Stimulated activated CD8-positive, alpha-beta memory T cell treated with anti-CD3 and anti-CD28 coated beads, Interleukin-12 subunit alpha, Interleukin-12 subunit beta, amount 100 ng/mL, for 4 hours (primary cell): ENCODE data around the gene LRRC55.
"Not testable (repeated sequence)": the region's sequence is repeated elsewhere in the genome, so short reads cannot be mapped to it uniquely, and the experiment has no call there.

Experiments used
- DNase-seq: peaks from one replicate; pipeline ENCODE4 v3.0.0-alpha.2; 2020; ENCODE audit warnings: low read depth

LRRC55 gene

GRCh38 chr11:57161351-57161750 lies 20.4 kb upstream of the LRRC55 start:
- no peak for DNase-seq

- DNase-seq = no peak
Observed at GRCh38 chr11:57162179-57162898, 19.4 kb upstream of the LRRC55 start.

DNA sequence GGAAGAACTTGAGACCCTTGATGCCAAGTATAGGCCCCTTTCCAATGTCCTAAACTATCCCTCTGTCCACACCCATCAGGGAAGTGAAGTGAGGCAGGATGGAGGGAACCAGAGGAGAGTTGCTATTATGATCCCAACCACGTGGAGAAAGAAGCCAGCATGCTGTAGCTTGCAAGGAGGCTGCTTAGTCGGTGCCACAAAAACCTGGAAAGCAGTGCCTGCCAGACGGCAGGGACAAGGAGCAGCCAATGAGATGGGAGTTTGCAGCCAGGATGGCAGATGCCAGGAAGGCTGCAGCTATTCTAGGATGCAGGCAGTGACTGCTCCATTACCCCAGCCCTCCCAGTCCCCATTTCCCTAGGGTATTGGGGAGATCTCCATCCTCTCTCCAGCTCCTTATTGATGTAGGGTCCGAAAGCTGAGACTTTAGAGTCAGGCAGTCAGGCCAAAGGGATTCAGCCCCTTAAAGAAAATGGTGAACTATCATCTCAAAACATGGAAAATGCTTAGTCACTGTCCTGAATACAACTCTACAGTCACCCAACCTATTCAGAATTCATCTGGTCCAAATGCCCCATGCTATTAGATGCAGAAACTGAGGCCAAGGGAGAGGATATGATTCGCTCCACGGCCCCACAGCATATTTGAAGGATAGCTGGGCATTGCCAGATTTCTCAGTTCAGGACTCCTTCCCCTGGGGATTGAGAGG lies 18.4 kb upstream of the LRRC55 start:
- no peak for DNase-seq

- DNase-seq = no peak
Observed at GRCh38 chr11:57164317-57164716, 17.4 kb upstream of the LRRC55 start.

GRCh38 chr11:57167125-57167846 lies 14.5 kb upstream of the LRRC55 start:
- no peak for DNase-seq

DNA sequence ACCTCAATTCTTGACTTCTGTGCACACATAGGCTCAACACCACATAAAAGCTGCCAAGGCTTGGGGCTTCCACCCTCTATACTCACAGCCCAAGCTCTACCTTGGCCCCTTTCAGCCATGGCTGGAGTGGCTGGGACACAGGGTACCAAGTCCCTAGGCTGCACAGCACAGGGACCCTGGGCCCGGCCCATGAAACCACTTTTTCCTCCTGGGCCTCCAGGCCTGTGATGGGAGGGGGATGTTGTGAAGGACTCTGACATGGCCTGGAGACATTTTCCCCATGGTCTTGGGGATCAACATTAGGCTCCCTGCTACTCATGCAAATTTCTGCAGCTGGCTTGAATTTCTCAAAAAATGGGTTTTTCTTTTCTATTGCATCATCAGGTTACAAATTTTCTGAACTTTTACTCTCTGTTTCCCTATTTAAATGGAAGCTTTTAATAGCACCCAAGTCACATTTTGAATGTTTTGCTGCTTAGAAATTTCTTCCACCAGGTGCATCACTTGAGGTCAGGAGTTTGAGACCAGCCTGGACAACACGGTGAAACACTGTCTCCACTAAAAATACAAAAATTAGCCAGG lies 11.9 kb upstream of the LRRC55 start:
- not testable (repeated sequence) for DNase-seq

DNA sequence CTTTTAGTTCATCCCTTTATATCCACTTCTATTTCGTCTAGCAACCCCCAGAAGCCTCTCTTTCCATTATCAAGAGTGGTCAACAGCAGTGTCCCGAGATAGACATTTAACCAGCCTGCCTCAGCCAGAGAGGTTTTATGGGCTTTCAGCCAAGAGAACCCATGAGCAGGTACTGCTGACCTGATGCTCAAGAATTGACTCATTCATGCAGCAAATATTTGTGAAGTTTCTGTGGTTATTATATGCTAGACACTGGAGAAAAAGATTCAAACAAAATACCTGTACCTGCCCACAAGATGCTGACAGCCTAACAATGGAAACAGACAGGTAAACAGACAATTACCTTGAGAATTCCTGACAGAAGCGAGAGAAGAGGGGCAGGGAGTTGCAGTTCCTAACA lies 9.7 kb upstream of the LRRC55 start:
- no peak for DNase-seq

DNA sequence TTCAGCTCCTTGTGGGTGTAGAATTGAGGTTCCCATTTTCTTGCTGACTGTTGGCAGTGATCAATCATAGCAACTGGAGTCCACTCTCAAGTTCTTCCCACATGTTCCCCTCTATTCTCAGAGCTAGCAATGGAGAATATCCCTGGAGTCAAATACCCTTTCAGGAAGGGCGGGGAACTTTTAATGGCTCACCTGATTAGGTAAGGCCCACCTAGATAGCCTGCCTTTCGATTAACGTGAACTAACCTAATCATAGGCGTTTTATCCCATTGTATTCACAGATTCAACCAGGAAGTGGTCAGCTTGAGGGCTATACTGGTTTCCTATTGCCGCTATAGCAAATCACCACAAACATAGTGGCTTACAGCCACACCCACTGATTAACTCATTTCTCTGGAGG lies 7.1 kb upstream of the LRRC55 start:
- no peak for DNase-seq

DNA sequence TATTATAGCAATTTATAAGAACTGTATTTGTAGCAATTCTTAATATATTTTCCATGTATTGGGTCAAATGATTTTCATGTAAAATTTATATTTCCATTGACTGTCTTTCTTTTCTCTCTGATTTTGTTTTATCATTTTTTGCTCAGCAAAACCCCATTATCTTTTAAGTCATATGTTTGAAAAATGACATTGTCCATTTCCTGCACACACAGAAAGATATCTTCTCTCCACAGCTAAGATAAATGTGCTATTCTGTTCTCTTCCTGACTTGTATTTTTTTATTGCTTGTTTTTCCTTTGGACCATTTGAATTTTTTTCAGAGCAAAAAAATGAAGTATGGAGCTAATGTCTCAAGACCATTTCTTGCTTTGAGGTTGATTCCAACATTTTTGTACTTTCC lies 6.3 kb upstream of the LRRC55 start:
- no peak for DNase-seq

DNA sequence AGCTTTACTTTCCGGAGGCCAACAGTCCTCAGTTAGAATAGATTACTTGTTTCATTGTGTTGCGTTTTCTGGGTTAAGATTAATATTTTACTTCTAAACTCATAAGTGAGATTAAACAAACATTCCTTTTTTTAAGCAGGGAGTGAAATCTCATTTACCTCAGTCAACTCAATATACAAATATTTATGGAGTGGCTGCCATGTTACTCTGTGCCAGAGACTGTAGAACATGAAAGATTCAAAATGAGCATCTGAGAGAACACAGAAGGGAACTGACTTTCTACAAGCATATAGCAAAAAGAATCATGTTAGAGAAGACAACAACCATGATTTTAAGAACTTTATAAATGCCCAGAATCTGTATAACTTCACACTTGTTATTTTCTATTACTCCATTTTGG lies 3.4 kb upstream of the LRRC55 start:
- DNase-seq = no peak

GRCh38 chr11:57179681-57180080 lies 2.1 kb upstream of the LRRC55 start:
- no peak for DNase-seq

GRCh38 chr11:57180081-57180561 lies 1.6 kb upstream of the LRRC55 start:
- no peak for DNase-seq

GRCh38 chr11:57180964-57181363 lies 789 bp upstream of the LRRC55 start:
- DNase-seq = no peak

- DNase-seq = no peak
Observed at GRCh38 chr11:57182896-57183295, 1.1 kb downstream of the LRRC55 start.

DNA sequence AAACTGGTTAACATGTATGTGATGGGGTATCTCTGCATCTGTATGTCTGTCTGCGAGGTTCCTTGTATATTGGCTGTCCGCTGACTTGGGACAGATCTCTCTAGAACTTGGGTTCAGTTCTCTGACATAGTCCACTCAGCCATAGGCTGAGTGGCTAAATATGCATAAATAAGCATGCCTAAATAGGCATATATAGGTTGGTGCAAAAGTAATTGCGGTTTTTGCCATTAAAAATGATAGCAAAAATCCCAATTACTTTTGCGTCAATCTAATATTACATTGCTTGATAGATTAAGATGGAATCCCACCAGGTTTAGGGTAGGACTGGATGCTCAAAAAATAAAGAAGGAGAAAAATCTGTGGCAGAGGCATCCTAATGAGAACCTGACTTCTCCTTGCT lies 8.8 kb downstream of the LRRC55 start:
- DNase-seq = no peak

DNA sequence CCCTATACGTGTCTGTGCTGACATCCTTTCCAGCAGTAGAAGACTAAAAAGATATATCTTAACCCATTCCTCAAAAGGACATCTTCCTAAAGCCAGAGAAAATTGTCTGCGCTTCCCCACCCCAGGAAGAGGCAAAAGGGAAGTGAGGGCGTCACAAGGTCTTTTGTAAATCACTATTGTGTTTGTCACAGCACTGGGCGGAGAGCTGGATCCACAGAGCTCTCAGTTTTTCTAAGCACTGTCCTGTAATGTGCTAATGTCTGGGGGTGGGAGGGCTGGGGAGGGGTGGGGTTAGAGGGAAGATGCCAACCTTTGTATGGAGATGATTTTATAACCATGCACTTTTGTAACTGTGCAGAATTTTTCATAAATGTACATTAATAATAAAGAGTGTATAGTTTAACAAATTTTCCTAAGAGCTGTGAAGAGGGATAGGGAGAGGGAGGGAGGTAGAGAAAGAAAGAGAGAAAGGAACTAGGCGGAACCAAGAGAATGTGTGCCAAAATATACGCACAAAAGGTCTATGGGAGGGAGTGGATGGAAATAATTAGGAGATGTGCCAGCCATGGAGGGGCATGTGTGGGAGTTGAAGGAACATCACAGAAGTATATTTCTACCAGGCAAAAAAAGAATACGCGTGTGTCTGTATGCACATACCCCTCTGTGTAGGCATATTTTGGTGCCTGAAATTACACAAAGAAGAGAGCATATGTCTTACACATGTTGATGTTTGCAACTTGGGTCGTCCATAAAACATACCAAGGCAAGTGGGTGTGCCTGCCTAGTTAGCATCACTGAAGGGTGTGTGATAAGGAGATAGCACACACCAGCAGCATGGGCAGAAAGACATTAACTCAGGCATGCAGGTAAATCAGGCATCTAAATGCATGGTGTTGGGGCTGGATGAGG lies 9.8 kb downstream of the LRRC55 start:
- DNase-seq = no peak

DNA sequence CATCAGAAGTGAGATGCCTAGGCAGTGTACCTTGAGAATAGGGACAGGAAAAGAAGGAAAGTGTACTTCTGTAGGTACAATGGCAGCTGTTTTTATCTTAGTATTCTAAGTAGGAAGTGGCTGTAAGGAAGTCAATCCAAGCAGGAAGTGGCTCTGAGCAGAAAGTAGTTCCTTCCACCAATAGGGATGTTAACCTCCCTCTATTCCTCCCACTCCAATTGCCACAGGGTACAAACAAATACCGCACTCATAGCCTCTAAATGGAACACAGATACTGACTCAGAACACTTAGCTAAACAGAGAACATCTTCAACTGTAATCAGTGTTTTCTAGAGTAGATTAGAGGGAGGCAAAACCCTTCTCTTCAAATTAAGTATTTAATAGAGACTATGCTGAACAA lies 10.6 kb downstream of the LRRC55 start:
- DNase-seq = no peak

DNA sequence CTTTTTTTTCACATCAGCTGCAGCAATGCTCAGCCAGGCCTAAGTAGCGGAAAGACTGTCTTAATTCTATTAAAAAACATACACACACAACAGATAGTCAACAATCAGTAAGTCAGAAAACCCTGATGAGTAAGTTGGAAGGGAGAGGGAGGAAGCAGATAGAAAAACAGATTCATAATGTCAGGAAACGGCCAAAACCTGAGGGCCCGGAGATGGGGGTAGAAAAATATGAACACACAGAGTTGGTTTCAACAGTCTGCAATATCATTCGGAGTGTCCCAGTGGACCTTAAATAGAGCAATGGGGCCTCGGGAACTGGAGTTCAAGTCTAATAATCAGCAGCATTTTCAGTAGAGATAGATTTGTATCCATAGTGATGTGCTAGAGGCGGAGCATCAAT lies 14.8 kb downstream of the LRRC55 start:
- DNase-seq = no peak

GRCh38 chr11:57197762-57198161 lies 16.0 kb downstream of the LRRC55 start:
- no peak for DNase-seq

DNA sequence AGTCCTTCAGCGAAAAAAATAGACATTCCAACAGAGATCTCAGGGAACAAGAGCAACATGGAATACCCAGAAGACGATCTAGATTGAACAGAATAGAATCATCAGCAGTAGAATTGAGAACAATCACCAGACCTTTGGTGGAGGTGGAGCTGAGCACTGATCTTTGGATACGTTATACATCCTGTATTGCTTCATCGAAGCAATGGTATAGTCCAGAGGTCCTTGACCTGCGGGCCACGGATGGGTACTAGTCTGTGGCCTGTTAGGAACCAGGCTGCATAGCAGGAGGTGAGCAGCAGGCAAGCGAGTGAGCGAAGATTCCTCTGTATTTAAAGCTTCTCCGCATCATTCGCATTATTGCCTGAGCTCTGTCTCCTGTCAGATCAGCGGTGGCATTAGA lies 17.6 kb downstream of the LRRC55 start:
- DNase-seq = no peak

DNA sequence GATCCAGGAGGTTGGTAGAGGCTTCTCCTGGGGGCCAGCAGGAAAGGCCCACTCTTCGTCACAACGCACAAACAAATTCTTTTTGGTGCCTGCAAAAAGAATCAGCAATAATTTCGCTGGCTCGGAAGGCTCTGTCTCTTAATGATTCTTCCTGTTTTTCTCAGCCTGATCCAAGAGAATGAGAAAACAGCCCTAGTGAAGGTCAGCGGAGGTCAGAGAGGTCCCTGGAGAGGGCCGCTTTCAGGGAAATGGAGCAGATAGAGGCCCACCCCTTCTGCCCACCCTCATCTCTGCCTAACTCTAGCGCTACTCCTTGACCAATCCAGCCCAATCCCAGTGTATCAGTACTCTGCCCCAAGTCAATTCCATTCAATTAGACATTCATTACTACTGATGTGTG lies 19.2 kb downstream of the LRRC55 start:
- no peak for DNase-seq

DNA sequence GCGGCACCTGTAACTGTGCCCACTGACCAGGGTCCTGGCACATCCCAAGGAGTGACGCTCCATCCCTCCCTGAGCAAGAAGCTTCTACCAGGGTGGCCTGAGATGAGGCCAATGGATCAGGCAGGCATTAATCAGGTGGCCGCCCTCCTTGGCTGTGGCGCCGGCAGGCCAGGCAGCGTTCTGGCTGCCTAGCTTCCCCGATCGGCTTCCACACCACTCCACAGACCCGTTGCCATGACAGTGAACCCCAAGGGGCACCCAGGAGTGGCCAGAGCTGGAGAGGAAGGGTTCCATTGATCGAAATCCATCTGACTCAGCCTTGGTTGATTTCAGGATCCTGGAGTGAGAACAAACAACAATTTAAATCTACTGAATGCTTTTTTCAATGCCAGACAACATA lies 20.5 kb downstream of the LRRC55 start:
- DNase-seq = no peak
